ENCODE results near the gene SPO11.
A peak's percentile ranks its signal among the peaks of the same experiment; 100 is the strongest.

The SPO11 gene

DNA sequence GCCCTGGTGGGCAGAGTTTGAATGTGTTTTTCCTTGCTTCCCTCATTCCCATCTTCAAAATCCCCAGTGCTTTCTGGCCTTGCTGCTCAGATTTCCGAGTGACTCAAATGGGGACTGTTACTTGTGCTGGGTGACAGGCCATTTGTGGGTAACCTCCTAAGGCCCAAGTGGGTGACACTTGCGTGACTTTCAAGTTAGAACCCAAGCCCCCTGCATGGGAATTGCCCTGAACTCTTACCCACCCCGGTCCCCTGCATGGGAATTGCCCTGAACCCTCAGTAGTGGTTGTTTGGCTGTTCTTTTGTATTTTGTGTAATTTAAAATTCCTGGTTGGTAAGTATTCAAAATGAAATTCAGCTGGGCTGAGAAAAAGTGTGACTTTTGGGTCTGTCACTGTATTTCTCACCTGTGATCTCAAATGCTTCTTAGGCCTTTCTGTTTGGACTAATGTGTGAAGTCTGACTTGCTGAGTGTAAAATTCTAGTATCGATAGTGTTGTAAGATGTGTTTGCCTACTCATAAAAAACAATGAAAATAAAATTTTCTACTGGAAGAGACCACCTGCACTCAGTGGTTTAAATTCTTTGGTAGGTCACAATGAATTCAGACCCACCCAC, 49.2 kb downstream of the SPO11 start:
- no peak for DNase-seq

DNA sequence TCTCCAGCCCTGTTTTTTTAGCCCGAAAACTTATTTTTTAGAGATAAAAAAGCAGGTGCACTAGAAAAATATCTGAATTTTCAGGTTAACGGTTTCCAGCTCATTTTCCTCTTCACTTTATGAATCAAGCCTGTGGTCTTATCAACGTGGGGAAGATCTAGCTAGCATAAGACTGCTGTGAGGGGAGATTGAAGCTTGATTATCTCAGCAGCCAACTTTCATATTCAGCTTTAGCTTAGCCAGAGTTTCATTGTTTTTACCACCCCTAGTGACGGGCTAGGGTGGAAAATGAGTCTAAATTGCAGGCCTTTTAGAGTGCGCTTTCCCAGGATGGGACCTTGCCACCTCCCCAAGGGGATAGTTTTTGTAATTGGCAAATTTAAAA, 49.7 kb downstream of the SPO11 start:
- no peak for DNase-seq

DNA sequence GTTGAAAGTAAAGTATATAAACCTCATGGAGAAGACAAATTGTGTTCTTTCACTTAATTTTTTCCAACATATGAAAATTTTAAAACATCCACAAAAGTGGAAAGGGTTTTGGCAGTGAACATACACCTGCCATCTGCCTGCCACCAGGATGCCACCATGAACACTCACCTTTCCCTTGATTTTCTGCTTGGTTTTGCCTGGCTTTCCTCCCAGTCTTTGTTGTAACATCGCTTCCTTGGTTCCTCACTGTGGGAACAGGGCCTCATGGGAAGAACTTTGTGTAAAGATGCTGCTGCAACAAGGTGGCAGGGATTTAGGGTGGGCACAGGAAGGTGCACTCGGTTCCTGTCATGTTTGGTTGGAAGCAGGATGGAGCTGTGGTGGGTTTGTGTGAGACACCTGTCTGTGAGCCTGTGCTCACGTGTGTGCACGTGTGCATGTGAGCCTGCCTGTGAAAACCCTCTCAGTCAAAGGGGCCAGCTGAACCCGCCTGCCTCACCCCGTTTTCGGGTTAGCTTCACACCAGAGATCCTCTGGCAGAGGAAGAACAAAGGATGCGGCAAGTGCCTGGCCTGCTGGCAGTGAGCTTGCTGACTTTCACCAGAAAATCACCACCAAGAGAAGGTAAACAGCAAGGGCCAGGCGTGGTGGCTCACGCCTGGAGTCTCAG, 50.6 kb downstream of the SPO11 start:
- no peak for DNase-seq

DNA sequence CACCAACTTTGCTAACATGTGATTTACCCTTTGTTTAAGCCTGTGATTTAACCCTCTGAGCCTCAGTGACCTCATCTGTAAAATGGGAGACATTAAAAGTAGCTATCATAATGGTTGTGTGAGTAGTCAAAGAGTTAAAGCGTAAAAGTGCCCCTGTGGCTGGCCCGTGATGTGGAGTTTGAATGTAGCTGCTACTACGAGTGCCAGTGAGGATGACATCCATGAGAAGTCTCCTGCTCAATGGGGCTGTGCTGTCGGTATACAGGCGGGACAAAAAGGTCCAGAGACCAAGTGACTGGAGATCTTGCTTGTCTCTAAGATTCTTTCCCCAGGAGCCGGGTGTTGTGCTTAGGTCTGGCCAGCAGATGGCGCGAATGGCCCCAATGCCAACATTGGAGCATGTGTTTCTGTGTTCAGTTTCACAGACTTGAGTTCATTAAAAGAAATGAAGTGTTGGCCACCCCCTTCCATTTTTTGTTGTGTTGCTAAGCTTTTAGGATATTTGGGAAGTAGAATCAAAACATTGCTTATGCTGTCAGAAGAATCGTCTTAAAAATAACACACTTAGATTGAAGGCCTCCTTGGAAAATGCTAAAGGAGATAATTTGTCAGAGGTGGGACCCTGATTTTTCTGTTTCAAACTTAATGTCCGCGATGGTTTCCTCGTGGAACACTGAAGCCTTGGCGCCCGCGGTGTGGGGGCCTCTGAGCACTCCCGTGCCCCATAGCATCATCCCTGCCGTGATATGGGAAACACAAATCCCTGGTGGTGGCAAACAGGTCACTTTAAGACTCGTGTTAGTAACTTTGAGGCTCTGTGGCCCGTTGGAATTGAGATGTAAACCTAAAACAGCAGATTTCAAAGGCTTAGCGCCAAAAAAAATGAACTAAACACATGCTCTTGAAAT, 52.2 kb downstream of the SPO11 start:
- peak; percentile 51 for DNase-seq

DNA sequence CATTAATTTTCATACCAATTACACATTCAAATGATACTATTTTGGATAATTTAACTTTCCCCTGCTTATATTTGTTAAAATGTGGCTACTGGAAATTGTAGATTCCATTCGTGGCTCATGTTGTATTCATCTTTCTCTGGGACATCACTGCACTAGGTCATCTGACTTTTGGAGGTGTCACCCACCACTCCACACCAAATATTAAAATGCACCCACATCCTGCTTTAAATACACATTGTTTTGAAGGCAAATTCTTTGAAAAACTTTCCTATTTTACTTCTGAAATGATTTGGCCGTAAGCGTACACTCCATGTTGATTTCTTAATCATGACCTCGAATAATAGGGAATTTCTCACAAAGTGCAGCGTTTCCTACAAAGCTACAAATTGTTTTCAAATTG, 52.9 kb downstream of the SPO11 start:
- no peak for DNase-seq

DNA sequence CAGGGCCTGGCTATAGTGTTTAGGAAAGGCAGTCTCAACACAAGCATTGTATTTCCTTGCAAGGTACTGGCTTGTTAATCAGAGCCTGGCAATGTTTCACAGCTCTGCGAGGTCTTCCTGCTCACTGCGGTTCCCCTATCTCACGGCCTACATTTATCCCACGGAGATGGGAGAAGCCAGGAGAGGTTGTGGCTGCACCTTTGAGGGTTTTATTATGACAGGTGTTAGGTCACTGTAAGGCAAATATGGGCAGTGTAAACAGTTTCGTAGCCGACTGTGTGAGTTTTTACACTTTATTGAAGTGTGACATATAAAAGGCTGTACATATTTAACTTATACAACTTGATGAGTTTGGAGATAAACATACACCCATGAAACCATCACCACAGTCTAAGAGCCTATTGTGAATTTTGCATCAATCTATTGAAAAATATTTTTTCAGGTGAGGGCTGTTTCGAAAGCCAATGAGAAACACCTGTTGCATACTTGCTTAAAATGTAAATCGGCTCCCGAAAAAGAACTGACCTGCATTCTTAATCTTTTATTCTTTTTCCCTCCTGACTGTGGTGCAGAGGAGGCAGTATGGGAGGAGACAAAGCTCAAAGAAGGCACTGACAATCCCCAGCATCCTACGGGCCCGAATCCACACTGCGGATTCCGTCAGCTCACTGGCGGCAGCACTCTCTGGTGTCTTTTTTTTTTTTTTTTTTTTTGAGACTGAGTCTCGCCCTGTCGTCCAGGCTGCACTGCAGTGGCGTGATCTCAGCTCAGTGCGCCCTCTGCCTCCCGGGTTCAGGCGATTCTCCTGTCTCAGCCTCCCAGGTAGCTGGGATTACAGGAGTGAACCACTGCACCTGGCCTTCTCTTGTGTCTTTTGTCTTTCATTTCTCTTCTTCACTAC, 54.1 kb downstream of the SPO11 start:
- no peak for DNase-seq

DNA sequence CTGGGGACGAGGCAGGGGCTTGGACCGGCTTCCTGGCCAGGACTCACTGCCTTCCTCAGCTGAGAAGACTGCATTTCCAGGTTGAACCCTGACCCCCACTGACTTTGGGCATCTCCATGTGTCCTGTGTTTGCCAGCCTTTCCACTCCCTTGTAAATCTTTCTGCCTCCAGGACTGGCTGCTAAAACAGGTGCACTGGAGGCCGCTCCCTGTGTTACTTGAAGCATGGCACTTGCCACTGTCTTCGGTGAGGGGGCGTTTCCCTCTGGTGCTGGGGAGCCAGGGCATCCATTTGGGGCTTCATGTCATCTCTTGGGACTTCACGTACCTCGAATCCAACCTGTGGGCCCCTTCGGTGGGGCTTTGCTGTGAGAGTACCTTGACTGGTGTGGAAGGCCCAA, 54.9 kb downstream of the SPO11 start:
- DNase-seq = no peak

DNA sequence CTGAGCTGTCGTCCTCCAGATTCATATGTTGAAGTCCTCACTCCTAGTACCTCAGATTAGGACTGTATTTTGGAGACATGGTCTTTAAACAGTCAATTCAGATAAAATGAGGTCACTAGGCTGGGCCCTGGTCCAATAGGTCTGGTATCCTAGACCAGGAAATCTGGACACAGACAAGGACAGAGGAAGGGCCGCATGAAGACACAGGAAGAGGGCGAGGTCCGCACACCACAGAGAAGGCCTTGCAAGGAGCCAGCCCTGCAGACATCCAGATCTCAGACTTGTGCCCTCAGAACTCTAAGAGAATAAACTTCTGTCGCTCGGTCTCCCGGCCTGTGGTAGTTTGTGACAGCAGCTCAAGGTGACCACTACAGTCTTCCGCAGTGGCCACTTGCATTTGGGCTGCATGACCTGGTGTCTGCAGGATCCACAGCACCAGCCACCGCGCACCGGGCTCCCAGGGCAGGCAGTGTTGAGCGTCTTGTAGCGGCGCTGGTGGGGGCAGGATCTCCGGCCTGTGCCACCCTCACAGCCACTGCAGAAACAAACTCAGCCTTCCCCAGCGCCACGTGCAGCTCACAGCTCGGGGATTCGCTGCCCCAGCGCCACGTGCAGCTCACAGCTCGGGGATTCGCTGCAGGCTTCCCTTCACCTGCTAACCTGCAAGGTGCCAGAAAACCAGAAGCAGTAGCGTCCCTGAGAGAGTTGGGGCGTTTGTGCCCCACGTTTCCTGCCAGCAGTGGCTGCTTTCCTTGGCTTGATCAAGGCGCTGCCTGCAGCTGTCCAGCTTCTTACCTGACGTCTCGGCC, 55.6 kb downstream of the SPO11 start:
- DNase-seq = no peak

DNA sequence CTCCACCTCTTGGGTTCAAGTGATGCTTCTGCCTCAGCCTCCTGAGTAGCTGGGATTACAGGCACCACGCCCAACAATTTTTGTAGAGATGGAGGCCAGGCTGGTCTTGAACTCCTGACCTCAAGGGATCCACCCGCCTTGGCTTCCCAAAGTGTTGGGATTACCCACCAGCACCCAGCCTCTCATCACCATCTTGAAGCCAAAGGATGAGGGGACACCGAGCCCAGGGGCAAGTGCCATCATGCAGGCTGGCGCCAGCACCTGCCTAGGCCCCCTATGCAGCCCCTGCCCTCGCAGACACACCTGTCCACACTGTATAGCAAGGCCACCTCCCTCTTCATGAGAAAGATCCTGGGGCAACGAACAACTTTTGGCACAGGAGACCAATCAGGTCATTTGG, 56.3 kb downstream of the SPO11 start:
- DNase-seq = no peak

DNA sequence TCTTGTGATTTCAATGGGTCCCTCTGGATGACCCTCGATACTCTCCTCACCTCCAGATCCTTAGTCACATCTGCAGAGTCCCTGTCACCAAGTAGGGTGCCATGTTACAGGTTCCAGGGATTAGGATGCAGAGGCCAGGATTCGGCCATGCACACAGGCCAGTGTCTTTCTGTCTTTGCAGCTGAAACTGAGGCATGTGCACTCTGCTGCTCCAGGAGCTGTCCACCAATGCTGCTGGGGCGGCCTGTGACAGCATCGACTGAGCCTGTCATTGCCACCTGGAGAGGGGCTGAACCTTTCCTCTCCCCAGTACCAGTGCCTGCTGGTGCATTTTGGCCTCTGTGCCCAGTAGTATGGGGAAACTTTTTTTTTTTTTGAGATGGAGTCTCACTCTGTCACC, 57.2 kb downstream of the SPO11 start:
- no peak for DNase-seq

DNA sequence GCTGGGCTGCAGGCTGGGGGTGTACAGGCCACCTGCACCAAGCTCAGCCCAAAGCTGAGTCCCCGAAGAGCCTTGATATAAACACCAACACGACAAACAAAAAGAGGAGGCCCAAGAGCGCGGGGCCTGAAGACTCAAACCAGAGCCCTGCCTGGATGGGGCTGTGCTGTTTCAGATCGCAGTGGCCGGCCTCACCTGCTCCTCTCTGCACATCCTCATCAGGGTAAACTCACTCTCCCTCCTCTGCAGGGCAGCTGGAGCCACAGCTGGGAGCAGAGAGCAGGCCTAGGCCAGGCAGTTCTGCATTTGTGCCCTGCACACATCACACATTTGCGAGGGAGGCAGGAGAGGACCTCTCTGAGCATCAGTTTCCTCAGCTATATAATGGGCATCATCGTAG, 57.9 kb downstream of the SPO11 start:
- no peak for DNase-seq

DNA sequence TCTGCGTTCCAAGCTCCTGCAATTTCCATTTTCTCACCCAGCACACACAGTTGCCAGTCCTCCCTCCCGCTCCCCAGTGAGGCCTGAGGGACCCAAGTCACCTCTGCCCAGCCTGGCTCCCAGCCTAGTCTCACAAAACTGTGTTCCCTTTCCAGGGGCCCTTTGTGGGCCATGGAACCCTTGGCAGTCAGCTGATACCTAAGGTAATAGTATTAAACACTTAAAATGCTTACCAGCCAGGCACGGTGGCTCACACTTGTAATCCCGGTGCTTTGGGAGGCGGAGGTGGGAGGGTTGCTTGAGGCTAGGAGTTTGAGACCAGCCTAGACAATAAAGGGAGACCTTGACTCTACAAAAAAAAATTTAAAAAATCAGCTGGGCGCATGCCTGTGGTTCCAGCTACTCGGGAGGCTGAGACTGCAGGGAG, 58.4 kb downstream of the SPO11 start:
- no peak for DNase-seq

DNA sequence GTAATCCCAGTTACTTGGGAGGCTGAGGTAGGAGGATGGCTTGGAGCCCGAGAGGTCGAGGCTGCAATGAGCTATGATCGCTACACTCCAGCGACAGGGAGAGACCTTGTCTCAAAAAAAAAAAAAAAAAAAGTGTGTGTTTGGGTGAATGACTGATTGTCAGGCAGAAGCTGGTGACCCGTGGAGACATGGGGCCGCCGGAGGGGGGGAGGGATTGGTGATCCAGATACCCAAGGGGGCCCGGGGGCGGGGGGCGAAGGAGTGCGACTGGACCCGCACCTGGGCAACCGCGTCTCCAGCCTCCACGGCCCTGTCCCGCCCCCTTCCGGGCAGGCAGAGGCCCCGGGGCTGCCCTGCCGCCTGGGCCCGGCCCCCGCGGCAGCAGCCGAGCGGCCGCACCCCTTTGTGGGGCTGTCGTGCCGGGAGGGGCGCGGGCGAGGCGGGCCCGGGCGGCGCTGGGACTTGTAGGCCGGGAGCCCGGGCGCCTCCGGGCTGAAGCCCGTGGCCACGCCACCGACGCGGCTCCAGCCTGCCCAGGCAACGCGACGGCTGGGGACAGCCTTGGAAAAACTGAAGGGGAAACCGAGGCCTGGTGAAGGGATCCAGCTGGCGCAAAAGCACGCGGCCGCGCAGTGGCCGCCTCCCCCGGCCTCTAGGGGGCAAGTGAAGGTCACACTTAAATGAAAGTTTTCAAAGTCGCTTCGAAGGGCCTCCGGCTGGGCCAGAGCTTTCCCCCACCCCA, 59.5 kb downstream of the SPO11 start:
- no peak for DNase-seq

DNA sequence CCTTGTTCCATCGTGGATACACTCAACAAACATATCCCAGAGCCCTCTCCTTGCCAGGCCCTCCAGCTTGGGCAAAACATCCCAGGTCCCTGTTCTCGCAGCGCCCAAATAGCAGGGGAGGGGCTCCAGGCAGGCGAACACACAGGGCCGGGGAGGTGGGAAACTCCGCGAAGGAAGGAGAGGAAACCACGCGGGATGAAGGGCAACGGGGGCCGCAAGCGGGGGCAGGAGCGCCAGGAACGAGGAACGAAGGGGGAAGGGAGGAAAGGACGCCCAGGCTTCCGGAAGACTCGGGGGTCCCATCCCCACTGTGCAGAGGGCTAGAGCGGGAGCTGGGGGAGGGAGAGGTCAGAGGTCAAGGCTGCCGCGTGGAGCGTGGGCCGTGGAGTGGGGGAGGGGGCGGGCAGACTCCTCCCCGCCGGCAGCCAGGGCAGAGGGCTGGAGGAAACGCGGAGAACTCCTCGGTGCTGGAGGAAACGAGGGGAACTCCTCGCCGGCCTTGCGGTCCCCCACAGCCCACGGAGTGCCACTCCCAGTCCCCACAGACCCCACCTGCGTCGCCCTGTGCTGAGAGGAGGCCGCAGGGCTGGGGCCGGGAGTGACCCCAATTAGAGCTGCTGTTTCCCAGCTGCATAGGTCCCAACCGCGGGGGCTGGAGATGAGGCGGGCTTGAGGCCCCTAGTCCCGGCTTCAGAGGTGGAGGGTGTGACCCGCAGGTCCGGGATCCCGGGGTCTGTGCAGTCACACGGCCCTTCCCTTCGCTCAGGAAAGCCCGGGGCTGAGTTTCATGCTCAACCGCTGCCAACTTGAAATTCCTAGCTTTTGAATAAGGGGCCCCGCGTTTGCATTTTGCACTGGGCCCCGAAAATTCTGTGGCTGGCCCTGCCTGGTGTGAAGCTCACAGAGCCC, 60.3 kb downstream of the SPO11 start:
- DNase-seq = no peak

DNA sequence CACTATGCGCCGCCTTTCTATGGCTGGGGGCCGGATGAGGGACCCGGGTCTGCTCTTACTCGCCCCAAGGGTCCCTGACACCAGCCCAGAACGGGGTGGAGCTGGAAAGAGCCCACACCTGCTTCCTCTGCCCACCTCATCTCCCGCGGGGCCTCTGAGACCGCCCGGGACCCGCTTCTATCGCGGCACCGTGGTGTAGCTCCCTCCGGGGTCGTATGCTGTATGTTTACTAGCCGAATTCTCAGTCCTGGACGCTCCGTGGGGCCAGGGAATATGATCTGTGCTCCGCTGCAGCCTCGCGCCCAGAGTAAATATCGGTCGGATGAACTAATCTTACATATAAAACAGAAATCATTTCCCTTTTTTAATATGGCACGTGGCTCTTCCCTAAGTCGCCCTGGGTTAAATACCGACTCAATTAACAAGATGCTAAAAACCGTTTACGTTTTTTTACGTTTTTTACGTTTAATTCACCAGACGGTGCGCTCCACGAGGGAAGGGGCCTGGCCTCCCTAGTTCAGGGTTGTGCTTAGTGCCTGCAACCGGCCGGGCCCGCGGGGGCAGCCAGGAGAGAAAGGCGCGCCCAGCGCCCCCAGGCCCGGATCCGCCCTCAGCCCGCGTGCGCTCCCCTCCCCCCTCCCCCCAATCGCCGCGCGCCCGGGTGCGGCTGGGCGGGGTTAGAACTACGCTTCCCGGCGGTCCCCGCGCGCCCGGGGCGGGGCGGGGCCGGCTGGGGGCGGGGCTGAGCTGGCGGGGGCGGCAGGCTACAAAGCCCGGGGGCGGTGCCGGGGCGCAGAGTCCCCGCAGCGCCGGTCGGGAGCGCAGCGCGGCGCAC, 61.2 kb downstream of the SPO11 start, which contains the start of gene RBM38:
RBM38 (plus strand) TSS at position 793 of the 835 bp plus-strand sequence. CDS start 186 bp downstream, outside the sequence.
- peak; percentile 56 for DNase-seq

DNA sequence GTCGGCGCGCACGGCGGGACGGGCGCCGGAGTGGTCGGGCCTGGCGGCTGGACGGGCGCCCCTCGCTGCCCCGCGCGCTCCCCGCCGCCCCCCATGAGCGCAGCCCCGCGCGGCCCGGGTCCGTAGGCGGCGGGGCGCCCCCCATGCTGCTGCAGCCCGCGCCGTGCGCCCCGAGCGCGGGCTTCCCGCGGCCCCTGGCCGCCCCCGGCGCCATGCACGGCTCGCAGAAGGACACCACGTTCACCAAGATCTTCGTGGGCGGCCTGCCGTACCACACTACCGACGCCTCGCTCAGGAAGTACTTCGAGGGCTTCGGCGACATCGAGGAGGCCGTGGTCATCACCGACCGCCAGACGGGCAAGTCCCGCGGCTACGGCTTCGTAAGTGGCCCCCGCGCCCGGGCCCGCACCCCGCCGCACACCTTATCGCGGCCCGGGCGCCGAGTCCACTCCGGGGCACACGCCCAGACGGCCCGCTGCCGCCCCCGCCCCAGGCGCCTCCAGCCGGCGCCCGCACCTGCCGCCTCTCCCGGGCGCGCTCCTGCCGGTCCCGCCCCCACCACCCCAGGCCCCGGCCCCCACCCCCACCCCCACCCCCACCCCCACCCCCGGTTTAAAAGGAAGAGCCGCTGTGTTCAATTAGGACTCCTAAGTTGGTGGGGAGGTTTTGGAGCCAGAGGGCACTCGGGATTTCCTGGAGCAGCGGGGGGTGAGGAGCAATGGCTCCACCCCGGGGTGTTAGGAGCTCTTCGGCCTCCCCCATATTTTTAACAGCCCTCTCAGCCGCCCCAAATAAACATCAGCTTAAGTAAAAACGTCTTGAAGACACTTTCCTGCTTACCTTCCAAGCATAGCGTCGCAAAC, 62.1 kb downstream of the SPO11 start:
- no peak for DNase-seq

DNA sequence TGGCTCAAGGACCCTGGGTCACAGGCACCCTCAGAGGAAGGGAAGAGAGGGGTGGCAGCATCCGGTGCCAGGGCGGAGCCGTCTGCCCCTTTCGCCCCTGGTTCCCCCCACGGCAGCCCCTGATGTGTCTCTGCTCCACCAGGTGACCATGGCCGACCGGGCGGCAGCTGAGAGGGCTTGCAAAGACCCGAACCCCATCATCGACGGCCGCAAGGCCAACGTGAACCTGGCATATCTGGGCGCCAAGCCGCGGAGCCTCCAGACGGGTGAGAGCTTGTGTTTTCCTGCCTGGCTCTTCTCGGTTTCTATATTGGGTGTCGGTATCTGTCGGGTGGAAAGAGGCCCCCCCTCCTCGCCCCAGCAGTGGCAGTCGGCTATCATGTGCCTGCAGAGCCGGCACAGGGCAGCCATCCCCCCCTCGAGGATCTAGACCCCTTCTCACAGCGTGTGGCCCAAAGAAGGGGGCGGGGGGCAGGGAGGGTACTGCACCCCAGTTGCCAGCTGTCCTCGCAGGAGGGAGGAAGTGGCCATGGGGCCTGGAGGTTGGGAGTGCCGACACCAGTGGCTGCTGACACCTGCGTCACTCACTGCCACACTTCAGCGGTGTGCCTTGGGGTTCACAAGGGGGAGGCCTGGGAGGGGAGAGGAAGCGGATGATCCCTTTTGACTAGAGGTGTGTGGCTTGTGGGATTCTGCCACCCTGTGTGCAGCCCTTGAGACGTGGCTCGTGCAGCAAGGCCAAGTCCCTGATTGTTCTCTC, 63.1 kb downstream of the SPO11 start:
- no peak for DNase-seq
